Measurements from ENCODE around the gene CYTH2.

Gene CYTH2

GRCh38 chr19:48477698-48478338 lies 8.6 kb downstream of the CYTH2 start:
- no peak for DNase-seq
- no peaks in the 10 kb centered on the region for H3K27me3 ChIP-seq
- no peaks in the 10 kb centered on the region for H3K9me3 ChIP-seq
- no peak overlapping the region for H3K4me3 ChIP-seq (ENCODE audit: low read depth, low read length)
- TF ChIP-seq CTCF (IDR thresholded peaks at IDR 0.05; ENCODE audit: low read depth, low read length): no peak
- H3K4me1 ChIP-seq: peaks cover 7% of the 10 kb centered on the region
- H3K36me3 ChIP-seq: peaks cover 34% of the 10 kb centered on the region

DNA sequence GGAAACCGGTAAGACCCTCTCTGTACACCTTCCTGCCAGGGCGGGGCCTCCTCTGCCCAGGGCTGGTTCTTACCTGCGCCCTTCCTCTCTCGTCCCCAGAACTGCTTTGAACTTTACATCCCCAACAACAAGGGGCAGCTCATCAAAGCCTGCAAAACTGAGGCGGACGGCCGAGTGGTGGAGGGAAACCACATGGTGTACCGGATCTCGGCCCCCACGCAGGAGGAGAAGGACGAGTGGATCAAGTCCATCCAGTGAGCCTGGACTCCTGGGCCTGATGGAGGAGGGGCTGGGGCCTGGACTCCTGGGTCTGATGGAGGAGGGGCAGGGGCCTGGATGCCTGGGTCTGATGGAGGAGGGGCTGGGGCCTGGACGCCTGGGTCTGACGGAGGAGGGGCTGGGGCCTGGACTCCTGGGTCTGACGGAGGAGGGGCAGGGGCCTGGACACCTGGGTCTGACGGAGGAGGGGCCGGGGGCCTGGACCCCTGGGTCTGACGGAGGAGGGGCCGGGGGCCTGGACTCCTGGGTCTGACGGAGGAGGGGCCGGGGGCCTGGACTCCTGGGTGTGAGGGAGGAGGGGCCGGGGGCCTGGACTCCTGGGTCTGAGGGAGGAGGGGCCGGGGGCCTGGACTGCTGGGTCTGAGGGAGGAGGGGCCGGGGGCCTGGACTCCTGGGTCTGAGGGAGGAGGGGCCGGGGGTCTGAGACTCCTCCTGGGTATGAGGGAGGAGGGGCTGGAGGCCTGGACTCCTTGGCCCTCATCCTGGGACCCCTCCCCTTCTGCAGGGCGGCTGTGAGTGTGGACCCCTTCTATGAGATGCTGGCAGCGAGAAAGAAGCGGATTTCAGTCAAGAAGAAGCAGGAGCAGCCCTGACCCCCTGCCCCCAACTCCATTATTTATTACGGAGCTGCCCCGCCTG lies 9.4 kb downstream of the CYTH2 start:
- Histone ChIP-seq H3K4me3 (ENCODE audit: low read depth, low read length) (no peak overlapping the region), H3K27me3 (no peaks in the 10 kb centered on the region), H3K9me3 (no peaks in the 10 kb centered on the region), H3K4me1 (peaks cover 7% of the 10 kb centered on the region), H3K36me3 (peaks cover 27% of the 10 kb centered on the region)
- no peak for DNase-seq
- no peak for TF ChIP-seq CTCF (IDR thresholded peaks at IDR 0.05; ENCODE audit: low read depth, low read length)

DNA sequence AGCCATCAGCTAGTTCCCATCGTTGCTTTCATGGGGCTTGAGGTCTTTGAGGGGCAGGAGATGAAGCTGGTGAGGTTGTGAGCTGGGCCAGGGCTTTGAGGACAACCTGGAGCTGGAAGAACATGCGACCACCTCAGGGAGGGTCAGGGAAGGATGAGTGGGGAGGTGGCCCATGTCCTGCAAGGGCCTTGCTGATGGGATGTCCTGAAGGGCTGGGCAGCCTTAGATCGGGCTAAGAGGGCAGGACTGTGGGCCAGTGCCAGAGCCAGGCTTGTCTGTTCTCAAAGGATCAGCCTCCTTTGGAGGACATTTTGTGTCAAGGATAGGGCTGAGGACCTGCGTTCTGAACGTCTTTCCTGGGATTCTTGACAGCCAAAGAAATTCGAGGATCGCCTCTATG lies 10.5 kb downstream of the CYTH2 start:
- no peaks in the 10 kb centered on the region for H3K9me3 ChIP-seq
- H3K4me1 ChIP-seq: peaks cover 7% of the 10 kb centered on the region
- H3K36me3 ChIP-seq: peaks cover 24% of the 10 kb centered on the region
- no peaks in the 10 kb centered on the region for H3K27me3 ChIP-seq
- no peak overlapping the region for H3K4me3 ChIP-seq (ENCODE audit: low read depth, low read length)
- TF ChIP-seq CTCF (IDR thresholded peaks at IDR 0.05; ENCODE audit: low read depth, low read length): no peak
- no peak for DNase-seq

- TF ChIP-seq CTCF (IDR thresholded peaks at IDR 0.05; ENCODE audit: low read depth, low read length): no peak
- Histone ChIP-seq H3K36me3 (peaks cover 19% of the 10 kb centered on the region), H3K27me3 (no peaks in the 10 kb centered on the region), H3K9me3 (no peaks in the 10 kb centered on the region), H3K4me1 (peaks cover 7% of the 10 kb centered on the region), H3K4me3 (ENCODE audit: low read depth, low read length) (no peak overlapping the region)
- no peak for DNase-seq
Measured at GRCh38 chr19:48480183-48480557, 11.0 kb downstream of the CYTH2 start.

DNA sequence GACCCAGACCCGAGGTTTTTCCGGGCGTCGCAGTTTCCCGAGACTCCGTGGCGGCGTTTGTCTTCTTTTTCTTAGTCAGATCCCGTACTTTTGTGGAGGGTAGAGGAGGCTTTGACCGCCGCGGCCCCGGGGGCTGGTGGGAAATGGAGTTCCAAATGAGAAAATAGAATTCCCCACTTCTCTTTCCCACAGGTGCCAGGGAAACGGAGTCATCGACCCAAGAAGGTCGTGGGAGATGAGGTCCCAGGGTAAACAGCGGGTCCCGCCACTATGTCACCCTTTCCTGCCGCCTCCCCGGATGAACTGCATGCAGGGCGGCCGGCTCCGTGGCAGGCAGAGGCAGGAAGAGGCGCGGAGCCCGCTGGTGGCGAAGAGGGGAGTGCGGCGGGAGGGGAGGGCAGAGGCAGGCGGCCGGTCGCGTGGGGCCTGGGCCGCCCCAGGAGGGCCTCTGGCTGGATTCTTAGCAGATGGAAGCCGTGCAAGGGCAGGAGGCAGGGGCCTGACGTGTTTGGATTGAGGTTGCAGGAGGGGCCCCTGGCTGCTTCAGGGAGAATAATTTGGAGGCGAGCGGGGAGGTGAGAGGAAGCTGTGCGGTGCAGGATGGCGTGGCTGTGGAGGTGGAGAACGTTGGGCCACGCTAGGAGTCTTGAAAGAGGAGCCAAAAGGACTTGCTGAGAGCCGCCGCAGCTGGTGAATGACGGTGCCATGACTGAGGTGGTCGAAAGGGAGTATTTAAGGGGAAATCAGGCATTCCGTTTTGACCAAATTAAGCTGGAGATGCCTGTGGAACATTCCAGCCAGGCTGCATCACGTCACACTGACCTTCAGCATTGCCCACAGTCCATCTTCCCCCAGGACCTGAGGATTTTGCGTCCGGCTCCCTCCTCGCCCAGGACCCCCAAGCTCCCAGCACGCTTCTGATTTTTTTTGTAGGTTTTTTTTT lies 11.7 kb downstream of the CYTH2 start:
- Histone ChIP-seq H3K4me3 (ENCODE audit: low read depth, low read length) (no peak overlapping the region), H3K9me3 (no peaks in the 10 kb centered on the region), H3K36me3 (peaks cover 17% of the 10 kb centered on the region), H3K4me1 (peaks cover 7% of the 10 kb centered on the region), H3K27me3 (no peaks in the 10 kb centered on the region)
- TF ChIP-seq CTCF (IDR thresholded peaks at IDR 0.05; ENCODE audit: low read depth, low read length): no peak
- no peak for DNase-seq

All from BE2C (cell line).